ENCODE measurements around the gene ZNF616.

Gene ZNF616

GRCh38 chr19:52139252-52140031 lies at the start of gene ZNF616:
TSS of gene ZNF616 (minus strand) at chr19:52139938. CDS start at chr19:52130512, 9,426 bp downstream.
- peak; percentile 95 for DNase-seq

- no peak for DNase-seq
Measured at GRCh38 chr19:52188822-52189734, 49.3 kb upstream of the ZNF616 start.

- no peak for DNase-seq
Measured at GRCh38 chr19:52187407-52187806, 47.7 kb upstream of the ZNF616 start.

- DNase-seq = no peak
Measured at GRCh38 chr19:52176574-52176973, 36.8 kb upstream of the ZNF616 start.

GRCh38 chr19:52172347-52172746 lies 32.6 kb upstream of the ZNF616 start:
- DNase-seq = no peak

GRCh38 chr19:52171321-52172169 lies 31.8 kb upstream of the ZNF616 start, which contains the start of gene ZNF836:
TSS of gene ZNF836 (minus strand) at chr19:52171621. CDS start at chr19:52168072, 3,549 bp downstream.
- peak; percentile 87 for DNase-seq

- no peak for DNase-seq
Measured at GRCh38 chr19:52170863-52171320, 31.2 kb upstream of the ZNF616 start.

- DNase-seq = no peak
Measured at GRCh38 chr19:52170304-52170703, 30.6 kb upstream of the ZNF616 start.

- no peak for DNase-seq
Measured at GRCh38 chr19:52155596-52156359, 16.0 kb upstream of the ZNF616 start.

- no peak for DNase-seq
Measured at GRCh38 chr19:52148256-52148655, 8.5 kb upstream of the ZNF616 start.

- DNase-seq = no peak
Measured at GRCh38 chr19:52142001-52142595, 2.4 kb upstream of the ZNF616 start.

- no peak for DNase-seq
Measured at GRCh38 chr19:52141203-52141602, 1.5 kb upstream of the ZNF616 start.

- no peak for DNase-seq
Measured at GRCh38 chr19:52140032-52140710, 433 bp upstream of the ZNF616 start.

- no peak for DNase-seq
Measured at GRCh38 chr19:52138983-52139251, 821 bp downstream of the ZNF616 start.

- DNase-seq = peak; percentile 18
Measured at GRCh38 chr19:52138278-52138982, 1.3 kb downstream of the ZNF616 start.

- DNase-seq = no peak
Measured at GRCh38 chr19:52120286-52120685, 19.5 kb downstream of the ZNF616 start.

GRCh38 chr19:52115526-52116053 lies 24.1 kb downstream of the ZNF616 start:
- DNase-seq = no peak

- no peak for DNase-seq
Measured at GRCh38 chr19:52114691-52115090, 25.0 kb downstream of the ZNF616 start.

- DNase-seq = no peak
Measured at GRCh38 chr19:52112624-52113023, 27.1 kb downstream of the ZNF616 start.

GRCh38 chr19:52110780-52111179 lies 29.0 kb downstream of the ZNF616 start:
- no peak for DNase-seq
